ENCODE data around the gene MRPL53.
A peak's percentile ranks its signal among the peaks of the same experiment; 100 is the strongest.

The MRPL53 gene

DNA sequence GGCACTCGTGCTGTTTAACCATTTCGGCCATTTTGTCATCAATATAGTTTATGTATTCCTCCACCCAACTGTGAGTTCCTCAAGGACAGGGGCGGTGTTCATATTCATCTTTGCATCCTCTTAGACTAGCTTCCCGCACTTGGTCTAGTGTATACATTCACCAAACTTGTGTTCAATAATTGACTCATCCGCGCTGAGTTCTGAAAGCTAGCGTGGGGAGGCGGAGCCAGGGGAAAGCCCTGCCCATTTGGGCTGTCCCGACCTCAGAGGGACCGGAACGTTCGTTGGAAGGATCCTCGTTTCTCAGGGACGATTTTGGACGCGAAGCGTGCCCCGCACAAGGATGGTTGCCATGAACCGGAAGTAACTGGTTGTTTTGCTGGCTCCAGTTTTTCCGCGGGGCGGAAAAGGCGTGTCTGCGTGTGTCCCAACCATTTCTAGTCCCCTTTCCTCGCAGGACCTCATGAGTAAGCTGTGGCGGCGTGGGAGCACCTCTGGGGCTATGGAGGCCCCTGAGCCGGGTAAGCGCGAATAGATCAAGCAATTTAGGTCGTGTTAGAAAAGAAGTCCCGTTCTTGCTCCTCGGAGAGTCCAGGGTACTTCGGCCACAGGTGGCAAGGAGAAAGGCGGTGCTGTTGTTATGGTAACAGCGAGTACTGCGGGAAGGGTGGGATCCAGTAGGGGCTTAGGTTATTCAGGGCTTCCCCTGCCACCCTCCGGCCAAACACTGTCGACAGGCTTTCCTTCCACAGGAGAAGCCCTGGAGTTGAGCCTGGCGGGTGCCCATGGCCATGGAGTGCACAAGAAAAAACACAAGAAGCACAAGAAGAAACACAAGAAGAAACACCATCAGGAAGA is 17.6 kb downstream of the MRPL53 start, which contains the start of gene INO80B (continued):
- TF ChIP-seq, protein P1, sequence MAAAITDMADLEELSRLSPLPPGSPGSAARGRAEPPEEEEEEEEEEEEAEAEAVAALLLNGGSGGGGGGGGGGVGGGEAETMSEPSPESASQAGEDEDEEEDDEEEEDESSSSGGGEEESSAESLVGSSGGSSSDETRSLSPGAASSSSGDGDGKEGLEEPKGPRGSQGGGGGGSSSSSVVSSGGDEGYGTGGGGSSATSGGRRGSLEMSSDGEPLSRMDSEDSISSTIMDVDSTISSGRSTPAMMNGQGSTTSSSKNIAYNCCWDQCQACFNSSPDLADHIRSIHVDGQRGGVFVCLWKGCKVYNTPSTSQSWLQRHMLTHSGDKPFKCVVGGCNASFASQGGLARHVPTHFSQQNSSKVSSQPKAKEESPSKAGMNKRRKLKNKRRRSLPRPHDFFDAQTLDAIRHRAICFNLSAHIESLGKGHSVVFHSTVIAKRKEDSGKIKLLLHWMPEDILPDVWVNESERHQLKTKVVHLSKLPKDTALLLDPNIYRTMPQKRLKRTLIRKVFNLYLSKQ (tag by site-specific recombination; IDR thresholded peaks at IDR 0.05; ENCODE audit: borderline replicate concordance), result no peak
- TF ChIP-seq, protein P2, sequence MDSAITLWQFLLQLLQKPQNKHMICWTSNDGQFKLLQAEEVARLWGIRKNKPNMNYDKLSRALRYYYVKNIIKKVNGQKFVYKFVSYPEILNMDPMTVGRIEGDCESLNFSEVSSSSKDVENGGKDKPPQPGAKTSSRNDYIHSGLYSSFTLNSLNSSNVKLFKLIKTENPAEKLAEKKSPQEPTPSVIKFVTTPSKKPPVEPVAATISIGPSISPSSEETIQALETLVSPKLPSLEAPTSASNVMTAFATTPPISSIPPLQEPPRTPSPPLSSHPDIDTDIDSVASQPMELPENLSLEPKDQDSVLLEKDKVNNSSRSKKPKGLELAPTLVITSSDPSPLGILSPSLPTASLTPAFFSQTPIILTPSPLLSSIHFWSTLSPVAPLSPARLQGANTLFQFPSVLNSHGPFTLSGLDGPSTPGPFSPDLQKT (IDR thresholded peaks at IDR 0.05; ENCODE audit: borderline replicate concordance, low read depth, low read length), result no peak
- TF ChIP-seq ZNF701 (tag by site-specific recombination; IDR thresholded peaks at IDR 0.05) (no peak), SETDB1 (IDR thresholded peaks at IDR 0.05; ENCODE audit: insufficient read length, low read length) (peak; percentile 32), ZXDB (tag by site-specific recombination; IDR thresholded peaks at IDR 0.05) (peak; percentile 94), ZNF311 (tag by site-specific recombination; IDR thresholded peaks at IDR 0.05; ENCODE audit: borderline replicate concordance) (no peak), GFI1B (tag by site-specific recombination; IDR thresholded peaks at IDR 0.05) (no peak), ZNF514 (tag by site-specific recombination; IDR thresholded peaks at IDR 0.05) (no peak), SCRT1 (tag by site-specific recombination; IDR thresholded peaks at IDR 0.05; ENCODE audit: borderline replicate concordance) (peak; percentile 95), ZNF600 (tag by site-specific recombination; IDR thresholded peaks at IDR 0.05) (no peak), ZNF202 (tag by site-specific recombination; IDR thresholded peaks at IDR 0.05; ENCODE audit: borderline replicate concordance) (no peak), ZBTB20 (tag by site-specific recombination; IDR thresholded peaks at IDR 0.05) (no peak), IKZF3 (tag by site-specific recombination; IDR thresholded peaks at IDR 0.05) (no peak), ZNF155 (tag by site-specific recombination; IDR thresholded peaks at IDR 0.05) (no peak)
- TF ChIP-seq, protein P3, sequence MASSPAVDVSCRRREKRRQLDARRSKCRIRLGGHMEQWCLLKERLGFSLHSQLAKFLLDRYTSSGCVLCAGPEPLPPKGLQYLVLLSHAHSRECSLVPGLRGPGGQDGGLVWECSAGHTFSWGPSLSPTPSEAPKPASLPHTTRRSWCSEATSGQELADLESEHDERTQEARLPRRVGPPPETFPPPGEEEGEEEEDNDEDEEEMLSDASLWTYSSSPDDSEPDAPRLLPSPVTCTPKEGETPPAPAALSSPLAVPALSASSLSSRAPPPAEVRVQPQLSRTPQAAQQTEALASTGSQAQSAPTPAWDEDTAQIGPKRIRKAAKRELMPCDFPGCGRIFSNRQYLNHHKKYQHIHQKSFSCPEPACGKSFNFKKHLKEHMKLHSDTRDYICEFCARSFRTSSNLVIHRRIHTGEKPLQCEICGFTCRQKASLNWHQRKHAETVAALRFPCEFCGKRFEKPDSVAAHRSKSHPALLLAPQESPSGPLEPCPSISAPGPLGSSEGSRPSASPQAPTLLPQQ (tag by site-specific recombination; IDR thresholded peaks at IDR 0.05), result peak; percentile 79

DNA sequence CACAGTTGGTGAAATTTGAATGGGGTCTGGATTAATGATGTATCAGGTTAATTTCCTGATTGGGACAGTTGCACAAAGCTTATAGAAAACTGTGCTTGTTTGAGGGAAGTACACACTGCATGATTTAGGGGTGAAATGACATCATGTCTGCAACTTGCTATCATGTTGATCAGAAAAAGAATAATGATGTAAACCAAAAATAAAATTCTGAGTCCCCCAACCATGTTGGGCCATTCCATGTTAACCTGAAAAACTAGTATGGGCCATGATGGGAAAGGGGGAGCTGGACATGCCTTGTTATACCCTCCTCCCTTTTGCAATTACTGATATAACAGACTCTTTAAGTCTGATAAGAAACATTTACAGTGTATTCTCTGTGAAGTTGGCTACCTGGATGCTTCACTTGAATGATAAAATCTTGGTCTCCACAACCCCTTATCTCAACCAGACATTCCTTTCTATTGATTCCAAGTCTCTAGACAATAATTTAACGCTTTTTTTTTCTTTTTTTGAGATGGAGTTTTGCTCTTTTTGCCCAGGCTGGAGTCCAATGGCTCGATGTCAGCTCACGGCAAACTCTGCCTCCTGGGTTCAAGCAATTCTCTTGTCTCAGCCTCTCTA is 21.8 kb downstream of the MRPL53 start:
- Histone ChIP-seq H3K9me3 (ENCODE audit: control insufficient read depth, insufficient read depth, low read depth, low read length) (no peaks in the 10 kb centered on the region), H3K36me3 (ENCODE audit: control insufficient read depth in 2 of 2, insufficient read depth in 1 of 2, low read length in 2 of 2) (no peaks in the 10 kb centered on the region), H3K4me3 (ENCODE audit: low read depth, low read length) (no peak overlapping the region), H3K4me1 (ENCODE audit: control insufficient read depth, insufficient read depth, low read length) (no peaks in the 10 kb centered on the region), H3K27ac (ENCODE audit: extremely low read depth, low read depth, low read length) (no peak overlapping the region)
- no peak for TF ChIP-seq REPIN1 (tag by site-specific recombination; IDR thresholded peaks at IDR 0.05; ENCODE audit: low read depth)
- TF ChIP-seq, protein P4, sequence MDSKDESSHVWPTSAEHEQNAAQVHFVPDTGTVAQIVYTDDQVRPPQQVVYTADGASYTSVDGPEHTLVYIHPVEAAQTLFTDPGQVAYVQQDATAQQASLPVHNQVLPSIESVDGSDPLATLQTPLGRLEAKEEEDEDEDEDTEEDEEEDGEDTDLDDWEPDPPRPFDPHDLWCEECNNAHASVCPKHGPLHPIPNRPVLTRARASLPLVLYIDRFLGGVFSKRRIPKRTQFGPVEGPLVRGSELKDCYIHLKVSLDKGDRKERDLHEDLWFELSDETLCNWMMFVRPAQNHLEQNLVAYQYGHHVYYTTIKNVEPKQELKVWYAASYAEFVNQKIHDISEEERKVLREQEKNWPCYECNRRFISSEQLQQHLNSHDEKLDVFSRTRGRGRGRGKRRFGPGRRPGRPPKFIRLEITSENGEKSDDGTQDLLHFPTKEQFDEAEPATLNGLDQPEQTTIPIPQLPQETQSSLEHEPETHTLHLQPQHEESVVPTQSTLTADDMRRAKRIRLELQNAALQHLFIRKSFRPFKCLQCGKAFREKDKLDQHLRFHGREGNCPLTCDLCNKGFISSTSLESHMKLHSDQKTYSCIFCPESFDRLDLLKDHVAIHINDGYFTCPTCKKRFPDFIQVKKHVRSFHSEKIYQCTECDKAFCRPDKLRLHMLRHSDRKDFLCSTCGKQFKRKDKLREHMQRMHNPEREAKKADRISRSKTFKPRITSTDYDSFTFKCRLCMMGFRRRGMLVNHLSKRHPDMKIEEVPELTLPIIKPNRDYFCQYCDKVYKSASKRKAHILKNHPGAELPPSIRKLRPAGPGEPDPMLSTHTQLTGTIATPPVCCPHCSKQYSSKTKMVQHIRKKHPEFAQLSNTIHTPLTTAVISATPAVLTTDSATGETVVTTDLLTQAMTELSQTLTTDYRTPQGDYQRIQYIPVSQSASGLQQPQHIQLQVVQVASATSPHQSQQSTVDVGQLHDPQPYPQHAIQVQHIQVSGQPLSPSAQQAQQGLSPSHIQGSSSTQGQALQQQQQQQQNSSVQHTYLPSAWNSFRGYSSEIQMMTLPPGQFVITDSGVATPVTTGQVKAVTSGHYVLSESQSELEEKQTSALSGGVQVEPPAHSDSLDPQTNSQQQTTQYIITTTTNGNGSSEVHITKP (tag by site-specific recombination; IDR thresholded peaks at IDR 0.05), result peak; percentile 65
- ChIA-PET POLR2A (interaction anchor here (1.3 kb wide), 1 partner anchor 10 kb away, joined by 3 read pairs; no protein-coding TSS in a partner anchor), CTCF (interaction anchor here (1.5 kb wide), 1 partner anchor 11 kb away, joined by 6 read pairs; no protein-coding TSS in a partner anchor)

Measured in HEK293 (cell line).